Measurements from ENCODE around the gene GPR107. TPM values are rescaled to one million over a fixed set of nuclear protein-coding genes. Genes with fewer than 3 reads are reported as not detected.
"Not testable (repeated sequence)": the region's sequence is repeated elsewhere in the genome, so short reads cannot be mapped to it uniquely, and the experiment has no call there.

The GPR107 gene
- total RNA-seq, 1 experiment from 2014 or later, result 33.2 TPM

DNA sequence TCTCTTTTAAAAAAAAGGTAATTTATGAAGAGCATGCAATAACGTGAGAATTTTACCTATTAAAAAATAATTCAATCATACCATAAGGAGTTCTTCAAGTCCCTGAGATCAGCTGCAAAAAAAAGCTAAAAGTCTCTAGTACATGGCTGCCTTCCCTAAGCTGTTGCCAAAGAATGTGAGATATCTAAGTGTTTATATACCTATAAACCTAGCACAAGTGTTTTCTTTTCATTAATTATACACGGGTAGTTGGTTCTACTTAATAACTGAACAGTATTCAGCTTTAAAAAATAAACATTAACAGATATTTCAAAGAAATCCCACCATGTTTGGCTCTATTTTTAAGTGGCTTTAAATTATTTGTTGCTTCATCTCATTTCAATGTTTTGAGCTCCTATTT lies 36.6 kb upstream of the GPR107 start (continued):
- no peak for TF ChIP-seq ESRRA (CRISPR knock-in tag; IDR thresholded peaks at IDR 0.05; ENCODE audit: borderline replicate concordance)

- POLR2A ChIA-PET, H3K4me3 Mint-ChIP-seq, H3K36me3 Mint-ChIP-seq: not testable (repeated sequence)
Observed at GRCh38 chr9:130017510-130017909, 36.2 kb upstream of the GPR107 start.

GRCh38 chr9:130018265-130018664 lies 35.4 kb upstream of the GPR107 start:
- Mint-ChIP-seq H3K27me3 (ENCODE audit: low read depth) (no peaks in the 10 kb centered on the region), H3K9me3 (peaks cover 10% of the 10 kb centered on the region), H3K27ac (no peak overlapping the region), H3K36me3 (peaks cover 9% of the 10 kb centered on the region), H3K4me1 (no peaks in the 10 kb centered on the region), H3K4me3 (no peak overlapping the region)
- TF ChIP-seq TCF7 (CRISPR knock-in tag; IDR thresholded peaks at IDR 0.05; ENCODE audit: low read depth) (no peak), MYBL2 (CRISPR knock-in tag; IDR thresholded peaks at IDR 0.05) (no peak), ERG (CRISPR knock-in tag; IDR thresholded peaks at IDR 0.05) (no peak), ETV6 (CRISPR knock-in tag; IDR thresholded peaks at IDR 0.05) (no peak), ATF3 (CRISPR knock-in tag; conservative IDR thresholded peaks at IDR 0.05) (no peak), PRDM15 (CRISPR knock-in tag; IDR thresholded peaks at IDR 0.05) (no peak), ESRRA (CRISPR knock-in tag; IDR thresholded peaks at IDR 0.05; ENCODE audit: borderline replicate concordance) (no peak), NFATC4 (CRISPR knock-in tag; IDR thresholded peaks at IDR 0.05) (no peak), NR1H2 (CRISPR knock-in tag; IDR thresholded peaks at IDR 0.05) (no peak), JUN (CRISPR knock-in tag; IDR thresholded peaks at IDR 0.05) (no peak), SOX15 (CRISPR knock-in tag; IDR thresholded peaks at IDR 0.05) (no peak), FOXP1 (CRISPR knock-in tag; IDR thresholded peaks at IDR 0.05; ENCODE audit: borderline replicate concordance) (no peak)
- TF ChIP-seq, protein P1, sequence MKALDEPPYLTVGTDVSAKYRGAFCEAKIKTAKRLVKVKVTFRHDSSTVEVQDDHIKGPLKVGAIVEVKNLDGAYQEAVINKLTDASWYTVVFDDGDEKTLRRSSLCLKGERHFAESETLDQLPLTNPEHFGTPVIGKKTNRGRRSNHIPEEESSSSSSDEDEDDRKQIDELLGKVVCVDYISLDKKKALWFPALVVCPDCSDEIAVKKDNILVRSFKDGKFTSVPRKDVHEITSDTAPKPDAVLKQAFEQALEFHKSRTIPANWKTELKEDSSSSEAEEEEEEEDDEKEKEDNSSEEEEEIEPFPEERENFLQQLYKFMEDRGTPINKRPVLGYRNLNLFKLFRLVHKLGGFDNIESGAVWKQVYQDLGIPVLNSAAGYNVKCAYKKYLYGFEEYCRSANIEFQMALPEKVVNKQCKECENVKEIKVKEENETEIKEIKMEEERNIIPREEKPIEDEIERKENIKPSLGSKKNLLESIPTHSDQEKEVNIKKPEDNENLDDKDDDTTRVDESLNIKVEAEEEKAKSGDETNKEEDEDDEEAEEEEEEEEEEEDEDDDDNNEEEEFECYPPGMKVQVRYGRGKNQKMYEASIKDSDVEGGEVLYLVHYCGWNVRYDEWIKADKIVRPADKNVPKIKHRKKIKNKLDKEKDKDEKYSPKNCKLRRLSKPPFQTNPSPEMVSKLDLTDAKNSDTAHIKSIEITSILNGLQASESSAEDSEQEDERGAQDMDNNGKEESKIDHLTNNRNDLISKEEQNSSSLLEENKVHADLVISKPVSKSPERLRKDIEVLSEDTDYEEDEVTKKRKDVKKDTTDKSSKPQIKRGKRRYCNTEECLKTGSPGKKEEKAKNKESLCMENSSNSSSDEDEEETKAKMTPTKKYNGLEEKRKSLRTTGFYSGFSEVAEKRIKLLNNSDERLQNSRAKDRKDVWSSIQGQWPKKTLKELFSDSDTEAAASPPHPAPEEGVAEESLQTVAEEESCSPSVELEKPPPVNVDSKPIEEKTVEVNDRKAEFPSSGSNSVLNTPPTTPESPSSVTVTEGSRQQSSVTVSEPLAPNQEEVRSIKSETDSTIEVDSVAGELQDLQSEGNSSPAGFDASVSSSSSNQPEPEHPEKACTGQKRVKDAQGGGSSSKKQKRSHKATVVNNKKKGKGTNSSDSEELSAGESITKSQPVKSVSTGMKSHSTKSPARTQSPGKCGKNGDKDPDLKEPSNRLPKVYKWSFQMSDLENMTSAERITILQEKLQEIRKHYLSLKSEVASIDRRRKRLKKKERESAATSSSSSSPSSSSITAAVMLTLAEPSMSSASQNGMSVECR (CRISPR knock-in tag; IDR thresholded peaks at IDR 0.05; ENCODE audit: borderline replicate concordance), result no peak
- TF ChIP-seq, protein P2, sequence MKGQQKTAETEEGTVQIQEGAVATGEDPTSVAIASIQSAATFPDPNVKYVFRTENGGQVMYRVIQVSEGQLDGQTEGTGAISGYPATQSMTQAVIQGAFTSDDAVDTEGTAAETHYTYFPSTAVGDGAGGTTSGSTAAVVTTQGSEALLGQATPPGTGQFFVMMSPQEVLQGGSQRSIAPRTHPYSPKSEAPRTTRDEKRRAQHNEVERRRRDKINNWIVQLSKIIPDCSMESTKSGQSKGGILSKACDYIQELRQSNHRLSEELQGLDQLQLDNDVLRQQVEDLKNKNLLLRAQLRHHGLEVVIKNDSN (CRISPR knock-in tag; IDR thresholded peaks at IDR 0.05), result no peak
- TF ChIP-seq, protein P3, sequence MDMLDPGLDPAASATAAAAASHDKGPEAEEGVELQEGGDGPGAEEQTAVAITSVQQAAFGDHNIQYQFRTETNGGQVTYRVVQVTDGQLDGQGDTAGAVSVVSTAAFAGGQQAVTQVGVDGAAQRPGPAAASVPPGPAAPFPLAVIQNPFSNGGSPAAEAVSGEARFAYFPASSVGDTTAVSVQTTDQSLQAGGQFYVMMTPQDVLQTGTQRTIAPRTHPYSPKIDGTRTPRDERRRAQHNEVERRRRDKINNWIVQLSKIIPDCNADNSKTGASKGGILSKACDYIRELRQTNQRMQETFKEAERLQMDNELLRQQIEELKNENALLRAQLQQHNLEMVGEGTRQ (CRISPR knock-in tag; IDR thresholded peaks at IDR 0.05), result no peak
- no peak for ATAC-seq
- CTCF ChIA-PET, result interaction anchor here (0.6 kb wide), 1 partner anchor 274 kb away, joined by 4 read pairs; no protein-coding TSS in a partner anchor
- DNase-seq (ENCODE audit: low spot score), result no peak
- POLR2A ChIA-PET, result interaction anchor here (0.6 kb wide), 1 partner anchor 1183 kb away, joined by 3 read pairs; no protein-coding TSS in a partner anchor

More at GRCh38 chr9:130017510-130017909, 36.2 kb upstream of the GPR107 start:
- H3K27me3 Mint-ChIP-seq (ENCODE audit: low read depth); ATAC-seq; H3K9me3 Mint-ChIP-seq; DNase-seq (ENCODE audit: low spot score); H3K4me1 Mint-ChIP-seq; H3K27ac Mint-ChIP-seq; CTCF ChIA-PET: not testable (repeated sequence)

Measured in WTC11 (cell line).